ENCODE measurements around the gene USP21. TPM values are rescaled to one million over a fixed set of nuclear protein-coding genes. Genes with fewer than 3 reads are reported as not detected.

Gene USP21
- total RNA-seq, 1 donor from 2014 or later = 38.1 TPM

- Mint-ChIP-seq H3K27ac (no peak overlapping the region), H3K9me3 (no peaks in the 10 kb centered on the region), H3K4me1 (no peaks in the 10 kb centered on the region), H3K4me3 (no peak overlapping the region), H3K27me3 (no peaks in the 10 kb centered on the region), H3K36me3 (ENCODE audit: low read depth) (peaks cover 3% of the 10 kb centered on the region)
- no peak for ATAC-seq (ENCODE audit: low read depth)
- ChIA-PET CTCF (interaction anchor here (0.6 to 5.4 kb wide), 10 partner anchors 12 to 397 kb away, joined by 3 to 37 read pairs (median 5); partner anchors contain the start of genes ARHGAP30, KLHDC9 and UFC1), POLR2A (interaction anchor here (0.6 to 2.3 kb wide), 6 partner anchors 19 to 115 kb away, joined by 3 to 11 read pairs (median 4); partner anchors contain the start of gene USF1)
- no peak for DNase-seq
- no peak for TF ChIP-seq CTCF (IDR thresholded peaks at IDR 0.05)
- intact Hi-C loops (cut with micrococcal nuclease) = loop anchor here (1.0 kb wide), 2 partner anchors 144 to 148 kb away; no protein-coding TSS in a partner anchor
Measured at GRCh38 chr1:161140755-161141400, 18.4 kb upstream of the USP21 start.

- TF ChIP-seq CTCF (IDR thresholded peaks at IDR 0.05) = no peak
- DNase-seq = no peak
- Mint-ChIP-seq H3K27ac (no peak overlapping the region), H3K9me3 (no peaks in the 10 kb centered on the region), H3K4me1 (no peaks in the 10 kb centered on the region), H3K4me3 (no peak overlapping the region), H3K36me3 (ENCODE audit: low read depth) (no peaks in the 10 kb centered on the region), H3K27me3 (no peaks in the 10 kb centered on the region)
- CTCF ChIA-PET = interaction anchor here (0.9 kb wide), 1 partner anchor 76 kb away, joined by 3 read pairs; the partner anchor contains the start of gene ARHGAP30
- intact Hi-C loops (cut with micrococcal nuclease) = no loop called here
- no peak for ATAC-seq (ENCODE audit: low read depth)
- POLR2A ChIA-PET = interaction anchor here (0.8 kb wide), 1 partner anchor 9 kb away, joined by 3 read pairs; no protein-coding TSS in a partner anchor
Measured at GRCh38 chr1:161145832-161146231, 13.5 kb upstream of the USP21 start.

- CTCF ChIA-PET = interaction anchor here (1.0 to 3.2 kb wide), 3 partner anchors 12 to 163 kb away, joined by 6 to 12 read pairs (median 7); partner anchors contain the start of gene PPOX
- peak overlapping the region; percentile 100 for H3K27ac Mint-ChIP-seq
Measured at GRCh38 chr1:161153176-161153575, 6.1 kb upstream of the USP21 start.

GRCh38 chr1:161153682-161154337 lies 5.5 kb upstream of the USP21 start, which contains the start of gene UFC1:
TSS of gene UFC1 (plus strand) at chr1:161153978. CDS start at chr1:161153998, 20 bp downstream.
- ChIA-PET POLR2A (interaction anchor here (0.6 to 3.3 kb wide), 20 partner anchors 9 to 710 kb away, joined by 4 to 34 read pairs (median 6); partner anchors contain the start of genes ARHGAP30, B4GALT3, DEDD and F11R), CTCF (interaction anchor here (1.0 to 3.2 kb wide), 3 partner anchors 12 to 164 kb away, joined by 6 to 12 read pairs (median 7); partner anchors contain the start of gene PPOX)
- no peak for TF ChIP-seq CTCF (IDR thresholded peaks at IDR 0.05)
- peak; percentile 66 for DNase-seq
- Mint-ChIP-seq H3K4me1 (peaks cover 21% of the 10 kb centered on the region), H3K9me3 (no peaks in the 10 kb centered on the region), H3K27me3 (no peaks in the 10 kb centered on the region), H3K4me3 (peak within 1 kb of the TSS; percentile 99), H3K36me3 (ENCODE audit: low read depth) (peaks cover 29% of the 10 kb centered on the region), H3K27ac (peak within 1 kb of the TSS; percentile 100)
- ATAC-seq (ENCODE audit: low read depth) = peak; percentile 94
- intact Hi-C loops (cut with micrococcal nuclease) = loop anchor here (1.0 kb wide), 4 partner anchors 12 to 85 kb away; partner anchors contain the start of genes ARHGAP30, DEDD and PPOX

More at GRCh38 chr1:161153176-161153575, 6.1 kb upstream of the USP21 start:
- TF ChIP-seq CTCF (IDR thresholded peaks at IDR 0.05) = no peak
- H3K27me3 Mint-ChIP-seq = no peaks in the 10 kb centered on the region
- POLR2A ChIA-PET = interaction anchor here (0.7 to 3.3 kb wide), 20 partner anchors 9 to 555 kb away, joined by 3 to 34 read pairs (median 6); partner anchors contain the start of genes ARHGAP30, B4GALT3, DEDD and F11R
- peaks cover 22% of the 10 kb centered on the region for H3K36me3 Mint-ChIP-seq (ENCODE audit: low read depth)
- no peaks in the 10 kb centered on the region for H3K9me3 Mint-ChIP-seq
- peaks cover 19% of the 10 kb centered on the region for H3K4me1 Mint-ChIP-seq
- intact Hi-C loops (cut with micrococcal nuclease) = loop anchor here (1.0 kb wide), 4 partner anchors 13 to 84 kb away; partner anchors contain the start of genes ARHGAP30, DEDD and PPOX
- DNase-seq (no peak), ATAC-seq (ENCODE audit: low read depth) (peak; percentile 6)
- peak overlapping the region; percentile 99 for H3K4me3 Mint-ChIP-seq

All from activated B cell treated with CpG ODN at 0.5 μM for 24 hours (primary cell).